GM21529 (cell line): ENCODE data around the gene ZNF358.
"Not testable (repeated sequence)": the region's sequence is repeated elsewhere in the genome, so short reads cannot be mapped to it uniquely, and the experiment has no call there.

Experiments
- ATAC-seq: cut with Tn5 transposase; IDR thresholded peaks from one replicate; pipeline ENCODE4 v1.9.1; 2021; ENCODE audit not compliant: unreplicated experiment

The ZNF358 gene

DNA sequence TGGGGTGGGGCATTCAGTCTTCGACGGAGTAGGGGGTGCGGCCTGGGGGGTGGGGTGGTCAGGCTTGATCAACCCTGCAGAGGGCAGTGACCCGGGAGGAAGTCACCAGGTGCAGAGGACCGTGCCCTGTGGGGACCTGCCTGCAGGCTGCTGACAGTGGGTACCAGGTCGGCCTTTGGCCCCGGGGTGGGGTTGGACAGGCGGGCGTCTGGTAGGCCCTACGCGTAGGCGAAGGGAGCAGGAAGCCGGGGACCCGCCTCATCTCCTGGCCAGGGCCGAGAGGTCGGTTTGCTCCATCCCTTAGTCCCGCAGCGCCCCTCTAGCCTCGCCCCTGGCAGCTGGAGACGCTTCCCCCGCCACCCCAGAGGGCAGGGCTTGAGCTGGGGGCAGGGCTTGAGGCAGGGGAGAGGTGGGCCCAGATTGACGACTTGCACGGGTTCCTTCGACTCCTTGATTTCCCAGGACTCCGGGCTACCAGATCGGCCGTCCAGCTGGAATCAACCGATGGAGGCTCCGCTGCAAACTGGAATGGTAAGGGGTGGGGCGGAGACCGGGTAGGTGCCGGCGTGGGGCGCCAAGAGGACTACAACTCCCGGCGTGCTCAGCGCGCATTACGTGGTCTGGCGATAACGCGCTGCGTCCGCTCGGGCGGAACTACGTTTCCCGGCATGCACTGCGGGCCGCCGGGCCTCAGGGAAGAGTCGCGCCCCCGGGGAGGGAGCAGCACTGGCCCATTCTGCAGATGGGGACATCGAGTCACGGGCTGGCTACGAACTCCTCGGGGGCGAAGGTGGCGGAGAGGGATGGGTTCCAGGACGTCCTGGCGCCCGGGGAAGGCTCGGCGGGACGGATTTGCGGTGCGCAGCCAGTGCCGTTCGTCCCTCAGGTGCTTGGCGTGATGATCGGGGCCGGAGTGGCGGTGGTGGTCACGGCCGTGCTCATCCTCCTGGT is 19.4 kb downstream of the ZNF358 start, which contains the start of gene PNPLA6:
TSS of gene PNPLA6 (plus strand) at position 671 of the 951 bp plus-strand sequence. CDS start at position 743, 72 bp downstream.
- peak; percentile 59 for ATAC-seq

DNA sequence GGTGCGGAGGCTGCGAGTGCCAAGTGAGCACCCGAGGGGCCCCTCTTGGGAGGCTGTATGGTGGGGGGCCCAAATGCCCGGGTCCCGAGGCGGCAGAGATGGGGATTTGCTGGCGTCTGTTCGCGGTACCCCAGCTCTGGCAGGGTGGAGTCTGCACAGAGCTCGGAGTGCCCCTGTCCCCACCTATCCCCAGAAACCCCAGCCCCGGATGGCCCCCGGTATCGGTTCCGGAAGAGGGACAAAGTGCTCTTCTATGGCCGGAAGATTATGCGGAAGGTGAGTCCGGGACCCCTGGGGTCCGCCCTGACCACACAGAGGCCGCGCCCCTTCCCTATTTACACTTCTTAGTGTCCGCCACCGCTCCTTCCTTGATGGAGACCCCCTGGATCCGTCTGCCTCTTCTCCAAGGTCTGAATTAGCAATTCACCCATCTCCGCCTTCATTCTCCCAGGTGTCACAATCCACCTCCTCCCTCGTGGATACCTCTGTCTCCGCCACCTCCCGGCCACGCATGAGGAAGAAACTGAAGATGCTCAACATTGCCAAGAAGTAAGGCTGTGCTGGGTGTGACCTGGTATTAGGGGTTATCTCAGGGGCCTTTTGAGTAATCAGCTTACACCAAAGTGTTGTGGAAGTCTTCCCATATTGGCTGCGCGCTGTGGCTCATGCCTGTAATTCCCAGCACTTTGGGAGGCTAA is 20.2 kb downstream of the ZNF358 start:
- ATAC-seq = peak; percentile 17

DNA sequence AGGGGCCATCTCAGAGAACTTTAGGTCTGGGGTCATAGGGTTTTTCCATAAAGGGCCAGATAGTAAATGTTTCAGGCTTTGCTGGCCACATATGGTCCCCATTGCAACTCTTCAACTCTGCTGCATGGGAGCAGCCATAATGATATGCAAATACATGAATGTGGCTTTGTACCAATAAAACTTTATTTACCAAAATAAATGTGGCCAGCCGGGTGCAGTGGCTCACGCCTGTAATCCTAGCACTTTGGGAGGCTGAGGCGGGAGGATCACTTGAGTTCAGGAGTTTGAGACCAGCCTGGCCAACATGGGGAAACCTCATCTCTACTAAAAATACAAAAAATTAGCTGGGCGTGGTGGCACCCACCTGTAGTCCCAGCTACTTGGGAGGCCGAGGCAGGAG is 23.1 kb downstream of the ZNF358 start:
- not testable (repeated sequence) for ATAC-seq

DNA sequence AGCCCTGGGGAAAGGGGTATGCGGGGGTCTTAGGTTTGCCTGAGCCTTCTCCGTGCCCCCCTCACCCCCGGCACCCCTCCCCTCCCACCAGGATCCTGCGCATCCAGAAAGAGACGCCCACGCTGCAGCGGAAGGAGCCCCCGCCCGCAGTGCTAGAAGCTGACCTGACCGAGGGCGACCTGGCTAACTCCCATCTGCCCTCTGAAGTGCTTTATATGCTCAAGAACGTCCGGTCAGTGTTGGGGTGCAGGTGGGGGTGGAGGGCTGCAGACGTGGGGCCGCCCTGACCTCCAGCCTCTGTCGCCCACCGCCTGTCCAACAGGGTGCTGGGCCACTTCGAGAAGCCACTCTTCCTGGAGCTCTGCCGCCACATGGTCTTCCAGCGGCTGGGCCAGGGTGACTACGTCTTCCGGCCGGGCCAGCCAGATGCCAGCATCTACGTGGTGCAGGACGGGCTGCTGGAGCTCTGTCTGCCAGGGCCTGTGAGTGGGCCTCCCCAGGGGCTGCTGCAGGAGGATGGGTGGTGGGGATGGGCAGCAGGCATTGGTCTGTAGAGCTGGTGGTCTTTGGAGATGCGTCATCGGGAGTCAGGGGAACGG is 24.0 kb downstream of the ZNF358 start:
- ATAC-seq = no peak

DNA sequence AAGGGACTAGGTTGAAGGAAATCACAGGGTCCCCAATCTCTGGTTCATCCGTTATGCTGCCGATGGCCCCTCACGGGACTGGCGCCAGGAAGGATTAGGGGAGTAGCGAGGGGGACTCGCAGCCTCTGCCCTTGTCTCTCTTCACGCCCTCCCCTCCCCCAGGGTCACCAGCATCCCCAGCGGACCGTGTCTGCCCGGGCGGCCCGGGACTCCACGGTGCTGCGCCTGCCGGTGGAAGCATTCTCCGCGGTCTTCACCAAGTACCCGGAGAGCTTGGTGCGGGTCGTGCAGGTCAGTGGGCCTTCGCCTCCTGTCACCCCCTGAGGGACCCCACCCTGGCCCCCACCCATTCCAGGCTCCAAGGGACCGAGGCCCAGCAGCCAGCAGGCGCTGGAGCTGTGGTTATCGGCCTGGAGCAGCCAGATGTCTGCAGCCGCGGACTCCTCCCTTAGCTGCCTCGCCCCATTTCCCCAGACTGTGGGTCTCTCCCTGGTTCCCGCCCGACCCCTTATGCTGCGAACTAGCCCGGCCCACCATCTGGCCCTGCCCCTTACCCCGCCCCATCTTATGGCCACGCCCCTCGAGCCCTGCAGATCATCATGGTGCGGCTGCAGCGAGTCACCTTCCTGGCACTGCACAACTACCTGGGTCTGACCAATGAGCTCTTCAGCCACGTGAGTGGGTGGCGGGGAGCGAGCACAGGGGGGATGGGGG is 25.0 kb downstream of the ZNF358 start:
- no peak for ATAC-seq

DNA sequence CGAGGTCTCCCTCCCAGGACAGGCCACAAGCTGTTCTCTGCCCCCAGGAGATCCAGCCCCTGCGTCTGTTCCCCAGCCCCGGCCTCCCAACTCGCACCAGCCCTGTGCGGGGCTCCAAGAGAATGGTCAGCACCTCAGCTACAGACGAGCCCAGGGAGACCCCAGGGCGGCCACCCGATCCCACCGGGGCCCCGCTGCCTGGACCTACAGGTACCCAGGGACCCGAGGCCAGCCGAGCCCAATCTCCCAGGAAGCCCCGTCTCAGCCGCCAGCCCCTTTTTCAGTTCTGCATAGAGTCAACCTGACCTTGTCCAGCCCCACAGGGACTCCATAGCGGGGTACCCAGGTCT is 25.5 kb downstream of the ZNF358 start:
- no peak for ATAC-seq

DNA sequence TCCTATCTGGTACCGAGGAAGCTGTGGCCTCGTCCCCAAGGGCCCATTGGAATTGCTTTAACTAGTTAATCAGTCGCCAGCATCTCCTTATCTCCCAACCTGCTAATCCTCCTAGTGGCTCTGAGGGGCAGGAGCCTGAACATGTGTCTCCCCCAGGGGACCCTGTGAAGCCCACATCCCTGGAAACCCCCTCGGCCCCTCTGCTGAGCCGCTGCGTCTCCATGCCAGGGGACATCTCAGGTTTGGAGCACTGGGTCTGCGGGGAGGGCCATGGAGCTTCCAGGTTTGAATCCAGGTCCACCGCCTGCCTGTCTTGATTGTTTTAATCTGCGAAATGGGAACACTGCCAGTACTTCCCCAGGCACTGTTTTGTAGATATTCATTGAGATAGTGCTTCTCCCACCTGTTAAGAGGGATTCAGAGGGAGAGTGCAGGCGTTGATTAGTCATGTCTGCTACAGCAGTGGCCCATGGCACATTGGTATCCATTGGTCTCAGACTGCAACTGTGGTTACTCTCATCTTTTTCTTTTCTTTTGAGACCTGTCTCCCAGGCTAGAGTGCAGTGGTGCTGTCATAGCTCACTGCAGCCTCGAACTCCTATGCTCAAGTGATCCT is 26.0 kb downstream of the ZNF358 start:
- no peak for ATAC-seq

DNA sequence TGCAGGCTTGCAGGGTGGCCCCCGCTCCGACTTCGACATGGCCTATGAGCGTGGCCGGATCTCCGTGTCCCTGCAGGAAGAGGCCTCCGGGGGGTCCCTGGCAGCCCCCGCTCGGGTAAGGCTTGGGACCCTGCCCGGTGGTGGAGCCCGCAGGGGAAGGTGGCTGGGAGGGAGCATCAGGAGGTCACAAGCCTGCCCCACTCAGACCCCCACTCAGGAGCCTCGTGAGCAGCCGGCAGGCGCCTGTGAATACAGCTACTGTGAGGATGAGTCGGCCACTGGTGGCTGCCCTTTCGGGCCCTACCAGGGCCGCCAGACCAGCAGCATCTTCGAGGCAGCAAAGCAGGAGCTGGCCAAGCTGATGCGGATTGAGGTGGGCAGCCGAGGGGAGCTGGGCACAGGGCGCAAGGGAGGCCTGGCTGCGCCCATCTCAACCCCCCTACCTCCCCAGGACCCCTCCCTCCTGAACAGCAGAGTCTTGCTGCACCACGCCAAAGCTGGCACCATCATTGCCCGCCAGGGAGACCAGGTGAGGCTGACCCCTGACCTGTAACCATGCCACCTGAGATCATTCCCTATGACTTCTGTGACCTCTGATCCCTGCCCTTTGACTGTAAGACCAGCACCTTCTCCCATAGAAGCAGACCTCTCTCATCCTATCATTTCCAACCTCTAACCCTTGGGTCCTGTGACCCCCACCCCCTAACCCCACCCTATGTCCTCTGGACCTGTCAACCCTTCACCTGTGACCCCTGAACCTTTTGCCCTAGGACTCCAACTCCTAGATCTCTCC is 26.8 kb downstream of the ZNF358 start:
- ATAC-seq = no peak

DNA sequence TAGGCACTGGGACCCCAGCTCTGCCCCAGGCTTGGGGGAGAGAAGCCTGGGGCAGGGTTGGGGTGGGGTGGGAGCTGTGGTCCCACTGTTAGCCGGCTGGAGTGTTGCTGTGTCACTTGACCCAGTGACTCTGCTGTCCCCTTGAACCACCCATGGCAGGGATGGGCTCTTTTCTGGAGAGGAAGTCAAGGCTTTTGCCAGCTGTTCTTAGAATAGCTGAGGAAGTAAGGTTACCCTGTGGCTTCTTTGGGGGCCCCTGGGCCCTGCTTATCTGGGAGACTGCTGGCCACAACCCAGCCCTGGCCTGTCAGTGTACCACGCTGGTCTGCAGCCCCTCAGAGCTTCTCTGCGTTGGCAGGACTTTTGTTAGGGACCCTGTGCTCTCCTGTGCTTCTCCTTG is 28.7 kb downstream of the ZNF358 start:
- ATAC-seq = no peak

DNA sequence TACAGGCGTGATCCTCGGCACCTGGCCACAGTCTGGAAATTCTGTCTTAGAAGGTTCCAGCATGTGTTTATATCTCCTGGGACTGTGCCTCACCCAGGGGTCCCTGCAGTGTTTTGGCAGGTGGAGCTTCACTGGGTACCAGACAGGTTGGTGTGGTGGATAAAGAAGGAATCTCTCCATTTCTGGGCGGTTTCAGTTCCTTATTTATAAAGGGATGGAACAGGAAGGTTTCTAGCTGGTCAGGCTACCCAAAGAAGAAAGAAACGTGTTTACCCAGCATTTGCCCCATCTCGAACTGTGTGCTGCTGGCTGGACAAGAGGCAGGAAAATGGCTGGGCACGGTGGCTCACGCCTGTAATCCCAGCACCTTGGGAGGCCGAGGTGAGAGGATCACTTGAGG is 29.4 kb downstream of the ZNF358 start:
- no peak for ATAC-seq

DNA sequence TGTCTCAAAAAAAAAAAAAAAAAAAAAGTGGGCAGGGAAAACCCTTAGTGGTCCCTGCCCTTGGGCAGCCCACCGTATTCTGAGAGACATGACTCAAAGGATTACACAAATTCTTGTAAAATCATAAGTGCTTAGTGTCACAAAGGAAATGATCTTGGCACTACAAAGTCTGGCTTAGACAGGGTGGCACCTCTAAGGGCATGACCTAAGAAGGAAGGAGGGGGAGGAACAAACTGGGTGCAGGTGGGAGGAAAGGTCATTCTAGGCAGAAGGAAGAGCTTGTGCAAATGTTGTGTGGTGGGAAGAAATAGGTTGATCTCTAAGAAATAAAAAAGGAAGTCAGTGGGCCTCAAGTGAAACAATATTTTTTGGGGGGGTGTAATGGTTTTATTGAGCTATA is 30.0 kb downstream of the ZNF358 start:
- no peak for ATAC-seq

DNA sequence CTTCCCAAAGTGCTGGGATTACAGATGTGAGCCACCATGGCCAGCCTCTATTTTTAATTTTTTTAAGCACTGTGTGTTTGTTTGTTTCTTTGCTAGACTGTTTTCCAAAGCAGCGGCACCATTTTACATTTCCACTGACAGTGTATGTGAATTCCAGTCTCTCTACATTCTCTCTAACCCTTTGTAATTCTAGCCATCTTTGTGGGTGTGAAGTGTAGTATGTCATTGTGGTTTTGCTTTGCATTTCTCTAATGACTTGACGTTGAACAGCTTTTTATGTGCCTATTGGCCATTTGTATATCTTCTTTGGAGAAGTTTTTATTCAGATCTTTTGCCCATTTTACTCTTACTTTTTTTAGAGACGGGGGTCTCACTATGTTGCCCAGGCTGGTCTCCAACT is 31.3 kb downstream of the ZNF358 start:
- ATAC-seq = no peak

DNA sequence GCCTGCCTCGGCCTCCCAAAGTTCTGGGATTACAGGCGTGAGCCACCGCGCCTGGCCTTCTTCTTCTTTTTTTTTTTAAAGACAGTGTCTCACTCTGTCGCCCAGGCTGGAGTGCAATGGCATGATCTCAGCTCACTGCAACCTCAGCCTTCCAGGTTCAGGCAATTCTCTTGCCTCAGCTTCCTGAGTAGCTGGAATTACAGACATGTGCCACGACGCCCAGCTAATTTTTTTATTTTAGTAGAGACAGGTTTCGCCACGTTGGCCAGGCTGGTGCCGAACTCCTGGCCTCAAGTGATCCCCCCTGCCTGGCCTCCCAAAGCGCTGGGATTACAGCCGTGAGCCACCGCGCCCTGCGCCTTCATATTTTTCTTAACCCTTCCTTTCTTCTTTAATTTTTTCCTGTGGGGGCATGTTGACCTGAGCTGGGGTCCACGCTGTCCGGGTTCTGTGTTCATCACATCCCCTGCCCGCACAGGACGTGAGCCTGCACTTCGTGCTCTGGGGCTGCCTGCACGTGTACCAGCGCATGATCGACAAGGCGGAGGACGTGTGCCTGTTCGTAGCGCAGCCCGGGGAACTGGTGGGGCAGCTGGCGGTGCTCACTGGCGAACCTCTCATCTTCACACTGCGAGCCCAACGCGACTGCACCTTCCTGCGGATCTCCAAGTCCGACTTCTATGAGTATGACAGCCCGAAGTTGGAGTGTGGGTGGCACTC is 33.7 kb downstream of the ZNF358 start:
- ATAC-seq = no peak

DNA sequence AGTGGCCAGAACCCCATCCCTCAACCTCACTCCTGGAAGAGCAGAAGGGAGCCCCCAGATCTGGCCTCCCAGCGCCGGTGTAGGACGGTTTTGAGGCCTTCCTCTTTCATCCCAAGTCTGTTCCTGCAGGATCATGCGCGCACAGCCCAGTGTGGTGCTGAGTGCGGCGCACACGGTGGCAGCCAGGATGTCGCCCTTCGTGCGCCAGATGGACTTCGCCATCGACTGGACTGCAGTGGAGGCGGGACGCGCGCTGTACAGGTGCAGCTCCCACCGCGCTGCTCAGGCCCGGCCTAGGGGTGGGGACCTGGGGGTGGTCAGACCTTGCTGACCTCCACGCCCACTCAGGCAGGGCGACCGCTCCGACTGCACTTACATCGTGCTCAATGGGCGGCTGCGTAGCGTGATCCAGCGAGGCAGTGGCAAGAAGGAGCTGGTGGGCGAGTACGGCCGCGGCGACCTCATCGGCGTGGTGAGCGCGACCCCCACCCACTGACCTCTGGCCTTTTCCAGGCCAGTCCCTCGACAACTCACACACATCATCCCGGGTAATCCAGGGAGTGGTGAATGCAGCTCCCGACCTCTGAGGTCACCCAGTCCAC is 34.4 kb downstream of the ZNF358 start:
- no peak for ATAC-seq

DNA sequence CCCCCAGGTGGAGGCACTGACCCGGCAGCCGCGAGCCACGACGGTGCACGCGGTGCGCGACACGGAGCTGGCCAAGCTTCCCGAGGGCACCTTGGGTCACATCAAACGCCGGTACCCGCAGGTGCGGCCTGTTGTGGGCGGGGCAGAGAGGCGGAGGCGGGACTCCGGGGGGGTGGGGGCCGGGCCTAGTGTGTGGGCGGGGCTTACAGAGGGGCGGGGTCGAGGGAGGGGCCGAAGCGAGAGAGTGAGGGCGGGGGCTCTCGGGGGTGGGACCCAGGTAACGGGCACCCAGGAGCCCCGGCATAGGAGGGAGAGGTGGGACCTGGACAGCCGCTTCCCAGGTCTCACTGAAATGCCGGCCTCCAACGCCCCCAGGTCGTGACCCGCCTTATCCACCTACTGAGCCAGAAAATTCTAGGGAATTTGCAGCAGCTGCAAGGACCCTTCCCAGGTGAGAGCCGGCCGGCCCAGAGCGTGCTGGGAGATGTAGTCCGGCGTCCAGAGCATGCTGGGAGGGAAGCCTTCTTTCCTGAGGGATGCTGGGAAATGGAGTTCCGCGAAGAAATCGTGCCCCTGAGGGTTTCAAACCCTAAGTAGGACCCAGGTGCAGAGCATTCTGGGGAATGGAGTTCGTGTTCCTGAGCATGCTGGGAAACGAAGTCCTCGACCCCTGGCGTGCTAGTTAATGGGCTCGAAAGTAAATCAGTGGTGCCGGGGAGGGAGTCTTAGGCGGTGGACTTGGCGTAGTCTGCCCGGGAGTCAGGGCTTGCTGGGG is 35.3 kb downstream of the ZNF358 start:
- ATAC-seq = no peak

DNA sequence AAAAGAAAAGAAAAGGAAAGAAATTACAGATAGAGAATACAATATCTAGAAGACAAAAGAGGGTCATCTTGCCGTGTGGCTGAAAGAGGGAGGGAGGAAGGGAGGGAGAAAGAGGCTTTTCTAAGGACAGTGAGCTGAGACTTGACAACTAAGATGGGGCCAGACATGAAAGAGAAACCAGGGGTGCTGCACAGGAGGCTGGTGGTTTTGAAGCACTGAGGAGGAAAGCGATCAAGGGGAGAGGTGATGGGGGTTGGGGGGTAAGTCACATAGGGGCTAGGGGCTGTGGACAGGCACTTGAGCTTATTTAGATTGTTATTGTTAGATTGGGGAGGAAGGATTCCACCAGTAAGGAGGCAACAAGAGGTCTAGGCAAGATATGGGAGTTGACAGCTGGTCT is 36.9 kb downstream of the ZNF358 start:
- no peak for ATAC-seq

DNA sequence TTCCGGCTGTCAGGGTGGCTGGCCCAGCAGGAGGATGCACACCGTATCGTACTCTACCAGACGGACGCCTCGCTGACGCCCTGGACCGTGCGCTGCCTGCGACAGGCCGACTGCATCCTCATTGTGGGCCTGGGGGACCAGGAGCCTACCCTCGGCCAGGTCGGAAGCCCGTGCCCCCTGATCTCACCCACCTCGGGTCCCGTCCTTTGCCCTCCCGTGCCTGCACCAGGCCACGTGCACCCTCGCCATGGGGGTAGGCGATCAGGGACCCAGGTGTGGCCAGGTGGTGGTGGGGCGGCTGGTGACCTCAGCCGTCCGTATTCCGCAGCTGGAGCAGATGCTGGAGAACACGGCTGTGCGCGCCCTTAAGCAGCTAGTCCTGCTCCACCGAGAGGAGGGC is 38.7 kb downstream of the ZNF358 start:
- ATAC-seq = no peak
